GM23338 (cell line): ENCODE results near the gene AIG1. TPM values are rescaled to one million over a fixed set of nuclear protein-coding genes. Genes with fewer than 3 reads are reported as not detected.

Source experiments
- ATAC-seq: fragments of 200-7000 bp; cut with Tn5 transposase; 3 replicates; pipeline ENCODE4 v1.9.1; 2020
- DNase-seq: peaks from one replicate; pipeline ENCODE4 v3.0.0-alpha.2; 2015; ENCODE audit warnings: low spot score
- H2AFZ ChIP-seq: fragments of 200-600 bp; sonication (generic); 2 replicates; pipeline ENCODE4 v1.8.0; 2016; ENCODE audit warnings: antibody characterized with exemption, mild to moderate bottlenecking, moderate library complexity
- H3F3A ChIP-seq: fragments of 200-600 bp; sonication (generic); replicated peaks from 2 replicates; pipeline ENCODE4 v1.8.0; 2017; ENCODE audit warnings: antibody characterized with exemption, mixed run types, low read depth
- H3K27ac ChIP-seq: fragments of 200-600 bp; sonication (generic); 2 replicates; pipeline ENCODE4 v1.6.1; 2016; ENCODE audit warnings: low read depth
- H3K27me3 ChIP-seq: fragments of 200-600 bp; sonication (generic); 2 replicates; pipeline ENCODE4 v1.8.0; 2016; ENCODE audit warnings: mild to moderate bottlenecking, mixed run types, moderate library complexity; ENCODE audit not compliant: insufficient read depth
- H3K36me3 ChIP-seq: fragments of 200-600 bp; sonication (generic); 2 replicates; pipeline ENCODE4 v1.8.0; 2016; ENCODE audit warnings: mild to moderate bottlenecking; ENCODE audit not compliant: insufficient read depth
- H3K4me1 ChIP-seq: fragments of 200-600 bp; sonication (generic); 2 replicates; pipeline ENCODE4 v1.8.0; 2016; ENCODE audit warnings: mild to moderate bottlenecking, moderate library complexity; ENCODE audit not compliant: insufficient read depth
- H3K4me2 ChIP-seq: fragments of 200-600 bp; sonication (generic); 2 replicates; pipeline ENCODE4 v1.7.1; 2017; ENCODE audit warnings: mixed run types
- H3K4me3 ChIP-seq: fragments of 200-600 bp; sonication (generic); 2 replicates; pipeline ENCODE4 v1.6.1; 2016; ENCODE audit warnings: mixed run types
- H3K79me2 ChIP-seq: fragments of 200-600 bp; sonication (generic); replicated peaks from 2 replicates; pipeline ENCODE4 v1.8.0; 2017; ENCODE audit warnings: mild to moderate bottlenecking; ENCODE audit not compliant: insufficient read depth
- H3K9me2 ChIP-seq: fragments of 200-600 bp; sonication (generic); 2 replicates; pipeline ENCODE4 v1.8.0; 2017; ENCODE audit not compliant: insufficient read depth
- H4K20me1 ChIP-seq: fragments of 200-600 bp; sonication (generic); replicated peaks from 2 replicates; pipeline ENCODE4 v1.8.0; 2017; ENCODE audit warnings: mild to moderate bottlenecking; ENCODE audit not compliant: insufficient read depth
- H3K27ac Mint-ChIP-seq: 2 replicates; pipeline ENCODE4 v1.8.0; 2020; ENCODE audit warnings: inconsistent platforms, mild to moderate bottlenecking, moderate library complexity, mixed read lengths
- H3K27me3 Mint-ChIP-seq: 3 replicates; pipeline ENCODE4 v1.8.0; 2022; ENCODE audit warnings: low read depth, mild to moderate bottlenecking, moderate library complexity, mixed read lengths, inconsistent platforms; ENCODE audit not compliant: insufficient read depth, poor library complexity
- H3K36me3 Mint-ChIP-seq: 3 replicates; pipeline ENCODE4 v1.8.0; 2021; ENCODE audit warnings: low read depth, mild to moderate bottlenecking, inconsistent platforms, moderate library complexity, mixed read lengths
- H3K4me1 Mint-ChIP-seq: 3 replicates; pipeline ENCODE4 v1.8.0; 2020; ENCODE audit warnings: mild to moderate bottlenecking, inconsistent platforms, mixed read lengths
- H3K4me3 Mint-ChIP-seq: 3 replicates; pipeline ENCODE4 v1.8.0; 2021; ENCODE audit warnings: moderate library complexity, mild to moderate bottlenecking, inconsistent platforms, mixed read lengths
- H3K9me3 Mint-ChIP-seq: 3 replicates; pipeline ENCODE4 v1.8.0; 2020; ENCODE audit warnings: moderate library complexity, mild to moderate bottlenecking, inconsistent platforms, mixed read lengths
- CTCF ChIP-seq, 2 experiments: fragments of 200-600 bp in 1 of 2; sonication (generic) in 1 of 2; conservative IDR thresholded peaks; 2 replicates each; pipeline versions ENCODE4 v1.5.1 to v1.6.1; 2016 to 2017; ENCODE audit warnings: antibody characterized with exemption in 2 of 2, low read depth in 2 of 2, mild to moderate bottlenecking in 2 of 2, moderate library complexity in 1 of 2
- EZH2 ChIP-seq: fragments of 200-600 bp; sonication (generic); IDR thresholded peaks from one replicate; pipeline ENCODE4 v1.8.0; 2017; ENCODE audit warnings: antibody characterized with exemption, mild to moderate bottlenecking, low read depth; ENCODE audit not compliant: unreplicated experiment
- EZH2phosphoT487 ChIP-seq: fragments of 200-600 bp; sonication (generic); IDR thresholded peaks from one replicate; pipeline ENCODE4 v1.8.1; 2018; ENCODE audit warnings: antibody characterized with exemption; ENCODE audit not compliant: unreplicated experiment
- JUNB ChIP-seq: IDR thresholded peaks from one replicate; pipeline ENCODE4 v1.6.1; 2016; ENCODE audit warnings: antibody characterized with exemption; ENCODE audit not compliant: unreplicated experiment
- NANOG ChIP-seq: IDR thresholded peaks from 2 replicates; pipeline ENCODE4 v1.6.1; 2016; ENCODE audit warnings: antibody characterized with exemption, borderline replicate concordance
- POLR2AphosphoS5 ChIP-seq: IDR thresholded peaks from 2 replicates; pipeline ENCODE4 v1.6.1; 2016; ENCODE audit warnings: antibody characterized with exemption, low read depth
- REST ChIP-seq: IDR thresholded peaks from one replicate; pipeline ENCODE4 v1.6.1; 2018; ENCODE audit warnings: antibody characterized with exemption; ENCODE audit not compliant: unreplicated experiment
- STAT1 ChIP-seq: IDR thresholded peaks from one replicate; pipeline ENCODE4 v1.6.1; 2016; ENCODE audit warnings: antibody characterized with exemption; ENCODE audit not compliant: unreplicated experiment
- ZNF331 ChIP-seq: fragments of 250-450 bp; sonication (Bioruptor Pico); IDR thresholded peaks from 2 replicates; pipeline ENCODE4 v1.5.0; 2020; ENCODE audit warnings: low read depth, mild to moderate bottlenecking, moderate library complexity
- ZNF462 ChIP-seq: fragments of 250-450 bp; sonication (Bioruptor Pico); IDR thresholded peaks from 2 replicates; pipeline ENCODE4 v1.5.0; 2020; ENCODE audit warnings: mild to moderate bottlenecking, moderate library complexity
- polyA plus RNA-seq: library from polyadenylated mRNA; unstranded; fragments of >200 nt; fragmentation: Nextera tagmentation; extraction: Ambion mirVana; gene quantifications from 2 replicates; pipeline ENCODE4 v1.2.1, GENCODE V29; 2016
- total RNA-seq: library from RNA; depleted of rRNA; stranded (reverse); fragments of >200 nt; shearing (Covaris generic); gene quantifications from 2 replicates; pipeline ENCODE4 v1.2.3, GENCODE V29; 2014

AIG1 gene
- total and polyA plus RNA-seq, 2 experiments from 2014 or later, result 65.2 to 88.4 TPM

GRCh38 chr6:143335865-143336264 lies 275.2 kb downstream of the AIG1 start:
- no peak for ATAC-seq
- H3K27ac ChIP-seq, result no peak overlapping the region
- TF ChIP-seq POLR2AphosphoS5 (no peak), ZNF331 (CRISPR knock-in tag) (no peak), JUNB (no peak), REST (no peak), EZH2 (no peak), ZNF462 (no peak), STAT1 (no peak), CTCF (conservative IDR thresholded peaks at IDR 0.05; ENCODE audit: low read depth in 2 of 2) (no peak), NANOG (no peak), EZH2phosphoT487 (no peak)
- H3K4me3 ChIP-seq, result no peak overlapping the region
- H3K4me2 ChIP-seq, result no peak overlapping the region
- Mint-ChIP-seq H3K9me3 (no peaks in the 10 kb centered on the region; the same call in 2 of the 3 replicates), H3K4me3 (no peak overlapping the region), H3K4me1 (peaks cover 7% of the 10 kb centered on the region; the same call in 1 of the 3 replicates), H3K27ac (no peak overlapping the region), H3K36me3 (no peaks in the 10 kb centered on the region), H3K27me3 (no peaks in the 10 kb centered on the region)
- H3F3A ChIP-seq, result no peaks in the 10 kb centered on the region
- no peaks in the 10 kb centered on the region; the same call in 1 of the 2 replicates for H3K36me3 ChIP-seq
- no peaks in the 10 kb centered on the region for H3K27me3 ChIP-seq
- H3K4me1 ChIP-seq, result 0 out of 2 replicates have a peak, but pooled peaks cover 8% of the 10 kb centered on the region
- H4K20me1 ChIP-seq, result no peaks in the 10 kb centered on the region
- H2AFZ ChIP-seq, result no peak overlapping the region
- no peak for DNase-seq
- H3K9me2 ChIP-seq, result 0 out of 2 replicates have a peak, but pooled peaks cover 3% of the 10 kb centered on the region
- no peaks in the 10 kb centered on the region for H3K79me2 ChIP-seq
